NCI-H146 treated with DMSO at 0.1 percent for 48 hours (cell line): Measurements from ENCODE around the gene ATRN.
"Not testable (repeated sequence)": the region's sequence is repeated elsewhere in the genome, so short reads cannot be mapped to it uniquely, and the experiment has no call there.

Experiments
- DNase-seq: peaks from one replicate; lab custom pipeline; 2025; ENCODE audit not compliant: unreplicated experiment; lab: John Stamatoyannopoulos, UW

ATRN gene

DNA sequence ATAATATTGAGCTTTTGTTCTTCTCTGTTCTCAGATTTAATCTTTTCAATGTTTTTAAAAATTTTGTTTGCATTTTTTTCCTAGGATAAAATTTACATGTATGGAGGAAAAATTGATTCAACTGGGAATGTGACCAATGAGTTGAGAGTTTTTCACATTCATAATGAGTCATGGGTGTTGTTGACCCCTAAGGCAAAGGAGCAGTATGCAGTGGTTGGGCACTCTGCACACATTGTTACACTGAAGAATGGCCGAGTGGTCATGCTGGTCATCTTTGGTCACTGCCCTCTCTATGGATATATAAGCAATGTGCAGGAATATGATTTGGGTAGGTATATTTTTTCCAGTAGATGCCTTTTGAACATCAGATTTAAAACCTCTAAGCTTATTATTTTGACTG is 89.8 kb downstream of the ATRN start:
- DNase-seq, result no peak

DNA sequence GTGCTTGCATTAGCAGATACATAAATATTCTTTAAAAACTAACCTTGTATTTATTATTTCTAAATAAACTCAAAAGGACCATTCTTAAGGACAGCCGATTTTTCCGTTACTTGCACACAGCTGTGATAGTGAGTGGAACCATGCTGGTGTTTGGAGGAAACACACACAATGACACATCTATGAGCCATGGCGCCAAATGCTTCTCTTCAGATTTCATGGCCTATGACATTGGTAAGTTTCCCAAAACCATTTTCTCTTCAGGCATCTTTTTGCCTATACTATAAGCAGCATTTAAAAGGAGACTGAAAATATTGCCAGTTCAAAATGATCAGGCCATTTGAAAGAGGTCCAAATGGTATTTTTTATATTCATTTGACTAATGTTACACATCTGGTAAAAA is 92.3 kb downstream of the ATRN start:
- DNase-seq, result no peak

DNA sequence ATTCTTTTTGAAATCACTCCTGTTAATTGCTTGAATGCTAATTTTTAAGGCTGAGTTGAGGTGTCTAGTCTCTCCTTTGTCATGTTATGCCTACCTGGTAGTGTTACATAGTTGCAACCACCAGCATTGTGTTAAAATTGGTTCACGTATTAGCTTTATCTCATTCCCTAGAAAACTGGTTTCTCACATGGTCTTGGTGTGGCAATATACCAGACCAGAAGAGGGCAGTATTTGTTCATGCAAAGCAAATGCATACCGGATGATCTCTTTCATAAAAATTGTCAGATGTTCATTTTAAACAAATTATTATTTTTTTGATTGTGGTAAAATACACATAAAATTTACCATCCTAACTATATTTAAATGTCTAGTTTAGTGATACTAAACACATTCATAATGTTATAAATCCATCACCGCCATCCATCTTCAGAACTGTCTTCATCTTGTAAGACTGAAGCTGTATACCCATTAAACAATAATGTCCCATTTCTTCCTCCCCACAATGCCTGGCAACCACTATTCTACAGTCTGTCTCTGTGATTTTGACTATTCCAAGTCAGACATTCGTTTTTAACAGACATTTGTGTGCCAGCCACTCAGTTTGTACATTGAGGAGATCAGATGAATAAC is 92.8 kb downstream of the ATRN start:
- peak; percentile 8 for DNase-seq

DNA sequence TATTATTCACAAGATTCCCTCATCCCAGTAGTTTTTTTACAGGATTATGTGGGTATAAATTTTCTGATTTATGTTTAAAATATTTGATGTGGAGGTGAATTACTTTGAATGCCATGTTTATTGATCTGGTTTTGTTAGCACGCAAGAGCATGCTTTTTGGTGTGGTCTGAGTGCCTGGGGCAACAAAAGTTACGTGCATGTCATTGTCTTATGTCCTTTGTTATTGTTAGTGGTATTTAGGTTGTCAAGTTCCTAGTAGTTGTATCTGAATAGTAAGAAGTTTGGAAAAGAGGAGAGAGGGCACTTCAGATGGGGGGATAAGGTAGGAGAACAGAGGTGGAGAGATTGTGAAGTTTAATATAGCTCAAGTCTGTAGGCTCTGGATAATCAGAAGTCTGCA is 95.0 kb downstream of the ATRN start:
- DNase-seq, result no peak

DNA sequence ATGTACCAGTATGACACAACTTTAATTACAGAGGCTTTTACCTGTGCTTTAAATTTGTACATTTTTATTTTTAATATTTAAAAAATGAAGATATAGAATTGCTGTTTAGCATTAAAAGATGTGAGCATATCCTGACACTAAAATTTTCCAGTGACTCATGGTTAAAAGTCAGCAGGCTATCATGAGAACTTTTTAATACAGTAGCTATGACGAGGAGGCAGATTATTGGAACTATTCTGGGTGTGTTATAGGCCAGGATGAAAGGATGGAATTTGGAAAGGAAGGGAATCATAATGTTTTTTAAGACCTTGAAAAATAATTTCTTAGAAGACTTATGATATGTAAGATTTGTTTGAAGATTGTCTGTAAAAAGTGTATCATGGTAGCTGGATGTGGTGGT is 101.3 kb downstream of the ATRN start:
- no peak for DNase-seq

DNA sequence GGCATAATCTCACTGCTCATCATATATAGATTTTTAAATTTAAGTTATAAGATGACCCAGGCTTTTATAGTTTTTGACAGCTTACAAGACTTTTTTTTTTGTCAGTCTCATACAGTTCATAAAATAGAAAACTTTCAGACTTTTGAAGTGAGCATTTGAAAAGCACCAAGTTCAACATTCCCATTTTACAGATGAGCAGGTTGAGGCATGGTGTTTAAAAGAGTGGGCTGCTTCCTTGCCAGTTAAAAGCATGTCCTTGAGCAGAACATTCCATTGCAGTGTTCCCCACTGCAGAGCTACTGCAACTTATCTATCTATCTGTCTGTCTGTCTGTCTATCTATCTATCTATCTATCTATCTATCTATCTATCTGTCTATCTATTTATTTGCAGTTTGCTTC is 105.5 kb downstream of the ATRN start:
- DNase-seq, result no peak

DNA sequence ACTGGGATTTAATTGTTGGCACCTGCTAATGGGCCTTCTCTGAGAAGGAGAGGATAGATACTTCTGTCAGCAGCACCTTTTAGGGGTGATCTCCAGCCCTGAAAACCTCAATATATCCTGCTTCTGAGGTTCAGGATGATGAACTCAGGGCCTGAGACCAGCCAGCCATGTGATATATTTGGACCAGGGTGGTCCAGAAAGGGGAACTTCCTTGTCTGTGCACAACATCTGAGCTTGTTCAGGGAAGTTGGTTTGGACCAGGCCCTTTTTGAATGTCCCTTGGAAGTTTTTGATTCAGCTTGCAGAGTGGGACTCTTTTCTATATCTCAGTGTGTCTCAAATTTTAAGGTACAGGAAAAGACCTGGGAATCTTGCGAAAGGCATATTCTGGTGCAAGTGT is 106.5 kb downstream of the ATRN start:
- DNase-seq, result no peak

DNA sequence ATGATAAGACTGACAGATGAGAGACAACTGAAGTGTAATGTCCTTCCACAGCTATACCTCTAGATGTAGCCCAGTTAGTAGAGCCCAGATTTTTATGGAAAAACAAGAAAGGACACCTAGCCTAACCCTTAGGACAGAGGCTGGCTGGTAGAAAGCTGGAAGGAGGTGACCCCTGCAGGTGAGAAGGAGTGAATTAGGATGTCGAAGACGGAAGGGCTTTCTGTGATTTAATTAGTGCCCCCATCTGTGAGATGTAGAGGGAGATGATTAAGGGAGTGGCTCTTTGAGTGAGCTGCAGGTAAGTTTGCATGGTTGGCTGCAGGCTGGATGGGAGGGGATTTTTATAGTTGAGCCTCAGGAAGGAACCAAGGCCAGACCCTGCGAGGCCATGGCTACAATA is 109.6 kb downstream of the ATRN start:
- no peak for DNase-seq

DNA sequence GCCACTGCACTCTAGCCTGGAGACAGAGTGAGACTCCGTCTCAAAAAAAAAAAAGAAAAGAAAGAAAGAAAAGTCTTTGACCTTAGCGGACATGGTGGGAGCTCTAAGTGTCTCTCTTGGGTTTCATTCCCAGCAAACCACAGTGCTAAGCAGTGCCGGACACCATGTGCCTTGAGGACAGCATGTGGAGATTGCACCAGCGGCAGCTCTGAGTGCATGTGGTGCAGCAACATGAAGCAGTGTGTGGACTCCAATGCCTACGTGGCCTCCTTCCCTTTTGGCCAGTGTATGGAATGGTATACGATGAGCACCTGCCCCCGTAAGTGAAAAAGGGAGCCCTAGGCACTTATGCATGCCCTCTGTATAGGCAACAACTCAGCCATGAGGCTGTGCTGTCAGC is 112.9 kb downstream of the ATRN start:
- no peak for DNase-seq

DNA sequence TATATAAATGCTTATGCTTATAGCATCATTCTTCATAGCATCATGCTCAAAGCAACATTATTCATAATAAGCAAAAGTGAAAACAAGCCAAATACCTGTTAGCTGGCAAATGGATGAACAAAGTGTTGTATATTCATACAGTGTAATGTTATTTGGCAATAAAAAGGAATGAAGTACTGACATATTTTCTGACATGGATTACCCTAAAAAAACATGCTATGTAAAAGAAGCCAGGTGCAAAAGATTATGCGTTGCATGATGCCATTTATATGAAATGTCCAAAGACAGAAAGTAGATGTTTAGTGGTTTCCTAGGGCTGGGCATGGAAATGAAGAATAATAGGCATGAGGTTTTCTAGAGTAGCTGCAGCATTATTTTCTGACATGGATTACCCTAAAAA is 115.3 kb downstream of the ATRN start:
- no peak for DNase-seq

DNA sequence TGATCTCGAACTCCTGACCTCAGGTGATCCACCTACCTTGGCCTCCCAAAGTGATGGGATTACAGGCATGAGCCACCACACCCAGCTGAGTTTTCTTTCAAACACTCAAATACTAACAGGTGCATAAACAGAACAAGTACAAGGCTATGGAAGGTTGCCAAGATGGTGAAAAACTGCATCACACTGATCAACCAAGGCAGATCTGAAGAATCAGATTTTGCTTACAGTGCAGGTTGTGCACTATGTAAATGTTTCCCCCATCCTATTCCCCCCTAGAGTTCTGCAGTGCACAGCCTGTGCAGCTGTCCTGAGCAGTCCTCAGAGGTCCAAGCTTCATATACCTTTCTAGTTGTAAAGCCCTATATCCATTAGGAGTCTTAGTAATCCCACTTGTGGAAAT is 119.3 kb downstream of the ATRN start:
- DNase-seq, result no peak

DNA sequence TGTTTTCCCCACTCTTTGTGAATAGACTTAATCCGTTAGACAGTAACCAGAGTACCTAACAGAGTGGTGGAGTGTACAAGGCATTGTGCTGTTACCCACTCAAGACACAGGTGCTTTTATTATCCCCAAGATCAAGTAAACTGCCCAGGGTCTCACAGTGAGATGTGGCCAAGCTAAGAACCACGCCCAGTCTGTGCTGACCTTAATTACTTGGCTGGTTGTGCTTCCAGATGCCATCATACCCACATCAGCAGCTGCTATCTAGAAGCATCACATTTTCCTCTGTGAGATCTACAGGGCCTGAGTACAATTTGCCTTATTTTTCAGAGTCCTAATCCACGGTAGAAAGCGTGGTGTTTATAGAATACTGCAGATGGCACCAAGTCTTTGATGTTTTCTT is 122.1 kb downstream of the ATRN start:
- no peak for DNase-seq

DNA sequence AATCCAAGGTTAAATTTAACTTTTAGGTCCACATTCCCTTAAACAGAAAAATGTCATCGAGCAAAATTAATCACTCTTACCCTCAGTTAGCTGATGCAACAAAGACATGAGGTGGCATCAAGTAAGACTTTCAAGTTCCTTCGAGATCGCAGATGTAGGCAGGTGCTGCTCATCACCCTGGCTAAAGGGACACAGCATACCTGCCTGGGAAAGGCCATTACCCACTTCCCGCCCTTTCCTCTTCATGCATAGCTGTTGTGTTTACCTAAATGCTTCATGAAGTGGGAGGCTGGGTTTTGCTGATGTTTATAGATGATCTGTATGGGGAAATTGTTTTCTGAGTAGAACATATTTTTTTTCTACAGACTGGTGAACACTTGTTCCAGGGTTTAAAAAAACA is 124.7 kb downstream of the ATRN start:
- no peak for DNase-seq

DNA sequence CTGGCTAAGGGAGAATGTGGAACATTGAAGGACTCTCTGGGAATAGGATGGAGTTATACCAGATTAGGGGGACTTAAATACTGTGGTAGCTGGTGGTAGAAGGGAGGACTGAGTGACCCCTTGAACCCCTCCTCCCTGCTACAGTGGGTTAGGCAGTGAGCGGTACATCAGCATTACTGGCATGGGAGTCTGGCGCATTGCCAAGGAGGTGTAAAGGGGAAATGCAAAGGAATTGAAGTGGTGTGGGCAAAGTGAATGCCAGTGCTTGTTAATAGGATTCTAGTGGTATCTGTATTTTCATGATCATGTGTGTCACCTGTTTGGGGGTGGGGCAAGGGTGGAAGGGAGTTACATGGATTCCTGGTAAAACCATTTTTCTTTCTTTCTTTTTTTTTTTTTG is 132.3 kb downstream of the ATRN start:
- DNase-seq, result no peak

DNA sequence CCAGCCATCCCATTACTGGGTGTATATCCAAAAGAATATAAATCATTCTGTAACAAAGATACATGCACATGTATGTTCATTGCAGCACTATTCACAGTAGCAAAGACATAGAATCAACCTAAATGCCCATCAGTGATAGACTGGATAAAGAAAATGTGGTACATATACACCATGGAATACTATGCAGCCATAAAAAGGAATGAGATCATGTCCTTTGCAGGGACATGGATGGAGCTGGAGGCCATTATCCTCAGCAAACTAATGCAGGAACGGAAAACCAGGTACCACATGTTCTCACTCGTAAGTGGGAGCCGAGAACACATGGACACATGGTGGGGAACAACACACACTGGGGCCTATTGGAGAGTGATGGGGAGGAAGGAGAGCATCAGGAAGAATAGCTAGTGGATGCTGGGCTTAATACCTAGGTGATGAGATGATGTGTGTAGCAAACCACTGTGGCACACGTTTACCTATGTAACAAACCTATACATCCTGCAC is 134.6 kb downstream of the ATRN start:
- not testable (repeated sequence) for DNase-seq

DNA sequence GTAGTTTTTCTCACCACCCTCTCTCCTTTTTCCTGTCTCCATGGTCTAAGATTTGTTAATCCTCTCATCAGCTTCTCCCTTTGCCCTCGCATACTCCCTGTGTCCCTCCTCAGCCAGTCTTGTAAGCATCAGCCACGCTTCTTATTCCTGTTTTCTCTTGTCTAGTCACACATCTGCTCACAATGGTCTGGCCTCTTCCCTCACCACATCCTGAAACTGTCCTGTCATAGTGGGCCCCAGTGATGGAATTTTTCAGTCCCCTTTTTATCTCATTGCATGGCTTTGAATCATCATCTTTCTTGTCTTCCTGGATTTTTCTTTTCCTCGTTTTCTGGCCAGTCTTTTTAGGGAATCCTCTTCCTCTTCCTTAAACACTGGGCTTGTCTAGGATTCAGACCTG is 135.2 kb downstream of the ATRN start:
- no peak for DNase-seq

DNA sequence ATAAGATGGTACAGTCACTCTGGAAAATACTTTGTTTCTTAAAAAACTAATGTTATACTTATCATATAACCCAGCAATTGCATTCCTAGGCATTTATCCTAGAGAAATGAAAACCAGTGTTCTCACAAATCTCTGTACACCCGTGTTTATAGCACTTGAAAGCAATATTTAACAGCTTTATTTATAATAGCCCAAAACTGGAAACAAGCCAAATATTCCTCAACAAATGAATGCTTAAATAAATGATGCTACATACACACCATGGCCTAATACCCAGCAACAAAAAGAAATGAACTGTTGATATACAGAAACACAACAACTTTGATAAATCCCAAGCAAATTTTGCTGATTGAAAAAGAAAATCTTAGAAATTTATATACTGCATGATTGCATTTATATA is 141.1 kb downstream of the ATRN start:
- no peak for DNase-seq

DNA sequence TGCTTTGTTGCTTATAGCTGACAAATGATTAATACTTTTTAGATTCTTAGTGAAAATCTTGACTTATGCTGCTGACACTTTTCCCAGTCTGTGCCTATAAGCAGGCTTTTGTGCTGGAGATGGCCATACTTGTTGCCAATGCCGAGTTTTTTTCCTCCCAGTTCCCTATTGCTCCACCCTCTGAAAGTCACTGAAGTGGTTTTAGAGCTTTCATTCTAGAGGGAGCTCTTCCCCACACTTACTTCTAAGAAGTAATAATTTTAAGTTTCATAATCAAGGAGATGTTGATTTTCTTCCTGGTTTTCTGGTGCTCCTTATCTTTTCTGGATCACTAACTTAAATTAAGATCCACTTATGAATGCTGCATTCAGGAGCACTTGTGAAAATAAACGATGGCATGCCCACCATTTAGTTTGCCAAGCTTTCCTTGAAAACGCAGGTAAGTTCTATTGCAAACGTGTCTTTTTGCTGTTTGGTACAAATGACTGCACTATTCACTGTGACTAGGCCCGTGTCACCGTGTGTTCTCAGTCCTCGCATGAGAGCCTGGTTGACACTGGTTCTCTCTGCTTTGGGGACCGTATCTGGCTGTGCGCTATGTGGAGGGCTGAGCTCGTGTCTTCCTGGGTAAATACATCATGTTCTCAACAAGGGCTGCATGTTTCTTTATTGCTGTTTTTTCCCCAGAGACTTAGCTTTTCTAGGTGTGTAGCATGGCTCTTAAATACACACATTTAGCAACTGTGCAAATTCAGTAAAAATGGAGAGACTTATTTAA is 142.2 kb downstream of the ATRN start:
- no peak for DNase-seq

DNA sequence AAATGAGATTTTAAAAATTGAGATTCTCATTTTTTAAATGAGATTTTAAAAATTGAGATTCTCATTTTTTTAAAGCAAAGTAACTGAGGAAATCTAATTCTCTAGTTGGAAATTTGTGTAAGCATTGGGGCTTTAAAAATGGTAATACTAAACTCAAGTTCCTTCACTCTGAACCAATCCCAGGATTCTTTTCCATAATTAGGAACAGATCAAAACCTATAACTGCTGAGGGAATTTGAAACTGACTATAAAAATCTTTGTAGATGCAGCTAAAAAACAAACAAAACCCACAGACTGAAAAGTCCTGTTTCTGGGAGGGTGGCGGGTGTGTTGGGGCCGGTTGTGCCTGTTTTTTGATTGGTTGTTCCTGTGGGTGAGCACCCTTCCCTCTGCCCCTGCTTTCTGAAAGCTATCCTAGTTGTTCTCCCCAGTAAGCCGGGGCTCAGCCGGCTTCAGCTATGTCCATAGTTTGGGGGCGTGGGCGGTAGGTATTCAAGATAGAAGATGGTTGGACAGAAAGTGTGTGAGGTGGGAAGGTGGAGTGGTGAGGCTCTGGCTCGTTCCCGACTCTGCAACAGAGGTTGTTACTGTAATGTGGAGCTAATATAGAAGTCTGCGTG is 143.1 kb downstream of the ATRN start:
- DNase-seq, result no peak

DNA sequence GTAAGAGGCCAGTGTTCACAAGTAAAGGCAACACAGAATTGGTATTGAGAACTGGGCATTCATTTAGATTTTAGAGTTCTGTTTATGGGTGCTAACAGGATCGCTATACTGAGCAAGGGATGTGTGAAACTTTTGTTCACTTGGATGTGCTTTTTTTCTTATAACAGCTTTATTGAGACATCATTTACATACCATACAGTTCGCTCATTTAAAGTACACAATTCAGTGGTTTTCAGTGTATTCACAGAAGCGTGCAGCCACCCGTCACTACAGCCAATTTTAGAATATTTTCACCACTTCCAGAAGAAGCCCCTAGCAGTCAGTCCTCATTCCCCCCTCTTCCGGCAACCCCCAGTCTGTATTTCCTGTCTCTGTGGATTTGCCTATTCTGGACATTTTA is 143.6 kb downstream of the ATRN start:
- no peak for DNase-seq

DNA sequence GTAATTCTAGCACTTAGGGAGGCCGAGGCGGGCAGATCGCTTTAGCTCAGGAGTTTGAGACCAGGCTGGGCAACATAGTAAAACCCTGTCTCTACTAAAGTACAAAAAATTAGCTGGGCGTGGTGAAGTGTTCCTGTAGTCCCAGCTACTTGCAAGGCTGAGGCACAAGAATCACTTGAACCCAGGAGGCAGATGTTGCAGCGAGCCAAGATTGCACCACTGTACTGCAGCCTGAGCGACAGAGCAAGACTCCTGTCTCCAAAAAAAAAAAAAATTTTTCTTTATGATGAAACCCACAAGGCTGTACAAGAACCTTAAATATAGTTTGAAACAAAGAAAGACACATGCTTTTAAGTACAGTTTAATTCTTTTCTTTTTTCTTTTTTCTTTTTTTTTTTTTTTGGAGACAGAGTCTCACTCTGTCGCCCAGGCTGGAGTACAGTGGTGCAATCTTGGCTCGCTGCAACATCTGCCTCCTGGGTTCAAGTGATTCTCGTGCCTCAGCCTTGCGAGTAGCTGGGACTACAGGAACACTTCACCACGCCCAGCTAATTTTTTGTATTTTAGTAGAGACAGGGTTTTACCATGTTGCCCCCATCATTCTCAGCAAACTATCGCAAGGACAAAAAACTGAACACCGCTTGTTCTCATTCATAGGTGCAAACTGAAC is 144.5 kb downstream of the ATRN start:
- DNase-seq, result not testable (repeated sequence)

DNA sequence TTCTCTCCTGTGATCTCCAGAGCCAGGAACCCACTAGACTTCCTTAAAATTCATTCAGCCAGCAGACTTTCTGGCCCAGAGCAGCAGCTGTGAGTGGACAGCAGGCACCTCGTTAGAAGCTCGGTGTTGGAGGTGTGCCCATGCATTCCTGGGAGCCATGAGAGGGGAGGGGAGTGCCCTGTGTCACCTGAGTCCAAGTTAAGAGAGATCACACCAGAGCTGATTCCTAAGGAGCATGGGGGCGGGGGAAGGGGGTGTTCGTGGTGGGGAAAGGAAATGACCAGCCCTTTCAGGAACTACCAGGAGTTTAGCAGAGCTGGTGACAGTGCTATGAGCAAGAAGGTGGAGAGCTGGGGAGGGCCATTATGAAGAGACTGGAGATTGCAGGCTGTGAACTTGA is 145.4 kb downstream of the ATRN start:
- DNase-seq, result no peak
